Measurements from ENCODE around the gene MRPL20. TPM values are rescaled to one million over a fixed set of nuclear protein-coding genes. Genes with fewer than 3 reads are reported as not detected.

MRPL20 gene
- total RNA-seq, 1 experiment from 2014 or later = 60.9 TPM

DNA sequence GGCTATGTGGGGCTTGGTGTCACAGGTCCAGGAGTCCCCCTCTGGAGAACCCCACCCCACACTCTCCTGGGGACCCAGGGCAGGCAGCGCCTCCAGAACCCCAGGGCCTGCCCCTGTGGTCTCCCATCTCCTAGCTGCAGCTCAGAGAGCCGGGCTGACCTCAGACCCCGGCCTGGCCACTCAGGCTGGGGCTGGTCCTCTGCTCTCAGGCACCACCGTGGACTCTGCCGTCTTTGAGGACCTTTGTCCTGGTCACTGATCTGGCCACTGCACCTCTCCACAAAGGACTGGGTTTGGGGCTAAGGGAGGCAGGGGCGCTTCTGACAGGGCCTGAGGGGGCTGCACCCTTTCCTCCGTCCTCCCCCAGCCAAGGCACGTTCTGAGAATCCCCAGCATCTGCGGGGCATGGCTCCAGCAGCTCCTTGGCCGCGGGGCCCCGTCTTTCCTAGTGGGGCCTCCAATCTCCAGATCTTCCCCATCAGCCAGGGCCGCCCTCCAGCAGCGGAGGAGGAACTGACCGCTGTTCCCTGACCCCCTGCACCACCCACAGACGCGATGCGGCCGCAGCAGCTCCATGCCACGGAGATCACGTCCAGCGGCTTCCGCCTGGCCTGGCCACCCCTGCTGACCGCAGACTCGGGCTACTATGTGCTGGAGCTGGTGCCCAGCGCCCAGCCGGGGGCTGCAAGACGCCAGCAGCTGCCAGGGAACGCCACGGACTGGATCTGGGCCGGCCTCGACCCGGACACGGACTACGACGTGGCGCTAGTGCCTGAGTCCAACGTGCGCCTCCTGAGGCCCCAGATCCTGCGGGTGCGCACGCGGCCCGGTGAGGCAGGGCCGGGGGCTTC, 31.7 kb upstream of the MRPL20 start:
- no peak for DNase-seq (ENCODE audit: low spot score)
- in situ Hi-C loops (cut with HindIII; ENCODE audit: low sequenced_read_pairs) = loop anchor here (10.0 kb wide), 1 partner anchor 64 kb away; the partner anchor contains the start of gene AURKAIP1

DNA sequence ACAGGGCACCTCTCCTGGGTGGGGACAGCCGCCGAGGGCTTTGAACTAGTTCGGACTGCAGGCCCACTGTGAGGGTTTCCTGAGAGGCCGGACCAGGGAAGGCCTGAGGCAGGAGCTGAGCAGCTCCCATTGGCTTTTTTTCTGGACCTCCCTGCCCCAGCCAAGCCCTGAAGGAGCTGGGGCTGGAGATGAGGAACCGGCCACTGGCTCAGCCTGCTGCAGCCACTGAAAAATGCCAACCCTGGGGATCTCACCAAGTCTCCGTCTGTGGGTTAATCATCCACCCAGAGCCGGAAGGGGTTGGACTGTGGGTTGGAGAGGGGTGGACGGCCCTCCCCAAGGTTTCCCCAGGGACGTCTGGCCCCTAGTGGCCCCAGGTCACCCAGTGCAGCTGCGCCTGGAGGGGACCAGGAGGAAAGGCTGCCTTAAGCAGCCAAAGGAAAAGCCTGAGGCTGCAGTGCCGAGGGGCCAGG, 30.8 kb upstream of the MRPL20 start:
- in situ Hi-C loops (cut with HindIII; ENCODE audit: low sequenced_read_pairs) = loop anchor here (10.0 kb wide), 1 partner anchor 63 kb away; the partner anchor contains the start of gene AURKAIP1
- no peak for DNase-seq (ENCODE audit: low spot score)

DNA sequence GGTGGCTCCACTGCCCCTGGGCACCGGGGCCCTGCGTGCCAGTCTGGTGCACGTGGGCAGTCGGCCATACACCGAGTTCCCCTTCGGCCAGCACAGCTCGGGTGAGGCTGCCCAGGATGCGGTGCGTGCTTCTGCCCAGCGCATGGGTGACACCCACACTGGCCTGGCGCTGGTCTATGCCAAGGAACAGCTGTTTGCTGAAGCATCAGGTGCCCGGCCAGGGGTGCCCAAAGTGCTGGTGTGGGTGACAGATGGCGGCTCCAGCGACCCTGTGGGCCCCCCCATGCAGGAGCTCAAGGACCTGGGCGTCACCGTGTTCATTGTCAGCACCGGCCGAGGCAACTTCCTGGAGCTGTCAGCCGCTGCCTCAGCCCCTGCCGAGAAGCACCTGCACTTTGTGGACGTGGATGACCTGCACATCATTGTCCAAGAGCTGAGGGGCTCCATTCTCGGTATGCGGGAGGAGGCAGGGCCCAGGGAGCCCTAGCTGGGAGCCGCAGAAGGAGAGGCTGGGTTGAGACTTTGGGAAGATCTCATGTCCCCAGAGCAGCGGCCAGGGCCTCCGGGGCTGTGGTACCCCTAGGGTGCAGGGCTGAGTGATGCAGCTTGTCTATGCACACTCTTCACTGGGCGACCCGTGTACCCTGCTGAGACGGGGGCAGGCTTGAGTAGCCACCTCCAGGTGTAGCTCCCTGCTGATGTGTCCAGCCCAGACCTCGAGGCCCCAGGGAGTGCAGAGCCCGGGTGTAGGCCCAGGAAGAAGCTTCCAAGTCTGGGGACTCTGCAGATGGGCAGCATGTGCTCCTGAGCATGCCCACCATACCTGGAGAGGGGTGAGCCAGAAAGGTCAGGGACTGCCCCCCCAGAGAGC, 30.2 kb upstream of the MRPL20 start:
- in situ Hi-C loops (cut with HindIII; ENCODE audit: low sequenced_read_pairs) = loop anchor here (10.0 kb wide), 1 partner anchor 62 kb away; the partner anchor contains the start of gene AURKAIP1
- DNase-seq (ENCODE audit: low spot score) = no peak

DNA sequence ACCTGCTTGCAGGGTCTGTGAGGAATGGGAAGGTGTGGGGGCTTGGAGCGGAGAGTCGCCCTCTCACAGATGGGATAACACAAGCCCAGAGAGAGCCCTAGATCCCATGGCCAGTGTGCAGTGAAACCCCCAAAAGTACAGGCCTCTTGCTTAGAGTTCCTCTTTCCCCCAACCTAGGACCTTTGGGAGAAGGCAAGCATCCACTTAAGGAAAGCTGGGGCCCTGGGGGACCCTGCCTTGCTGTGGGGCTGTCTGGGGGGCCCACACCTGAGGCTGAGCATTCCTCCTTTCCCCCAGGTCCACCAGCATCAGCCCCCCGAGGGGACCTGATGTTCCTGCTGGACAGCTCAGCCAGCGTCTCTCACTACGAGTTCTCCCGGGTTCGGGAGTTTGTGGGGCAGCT, 29.5 kb upstream of the MRPL20 start:
- DNase-seq (ENCODE audit: low spot score) = no peak
- in situ Hi-C loops (cut with HindIII; ENCODE audit: low sequenced_read_pairs) = loop anchor here (10.0 kb wide), 1 partner anchor 62 kb away; the partner anchor contains the start of gene AURKAIP1

DNA sequence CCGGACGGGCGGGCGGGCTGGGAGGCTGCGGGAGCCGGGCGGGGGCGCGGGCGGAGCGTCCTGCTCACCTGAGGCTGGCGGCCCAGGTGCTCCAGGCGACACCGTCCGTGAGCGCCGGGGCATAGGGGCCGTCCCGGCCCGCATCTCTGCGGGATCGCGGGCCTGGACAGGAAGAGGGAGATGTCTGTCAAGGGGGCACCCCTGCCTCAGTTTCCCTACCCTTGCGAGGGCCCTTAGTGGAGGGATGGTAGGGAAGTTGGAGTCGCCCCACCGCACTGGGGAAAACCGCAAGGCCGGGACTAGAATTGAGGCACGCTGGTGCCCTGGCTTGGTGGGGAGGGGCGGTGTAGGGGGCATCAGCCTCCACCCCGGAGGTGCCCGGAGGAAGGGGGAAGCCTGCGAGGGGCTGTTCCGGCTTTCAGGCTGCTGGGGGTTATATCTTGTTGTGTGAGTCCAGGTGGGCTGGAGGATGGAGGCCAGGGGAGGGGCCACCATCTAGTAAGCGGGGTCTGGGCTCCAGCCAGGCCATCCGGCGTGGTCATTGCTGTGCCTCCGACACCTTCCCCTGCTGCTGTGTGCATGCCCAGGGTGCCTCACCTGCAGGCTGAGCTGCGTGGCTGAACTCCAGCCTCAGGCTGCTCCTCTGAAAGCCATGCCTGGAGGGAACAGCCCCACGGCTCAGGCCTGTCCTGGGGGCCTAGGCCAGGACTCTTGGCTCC, 29.0 kb upstream of the MRPL20 start:
- no peak for DNase-seq (ENCODE audit: low spot score)
- in situ Hi-C loops (cut with HindIII; ENCODE audit: low sequenced_read_pairs) = loop anchor here (10.0 kb wide), 1 partner anchor 61 kb away; the partner anchor contains the start of gene AURKAIP1

DNA sequence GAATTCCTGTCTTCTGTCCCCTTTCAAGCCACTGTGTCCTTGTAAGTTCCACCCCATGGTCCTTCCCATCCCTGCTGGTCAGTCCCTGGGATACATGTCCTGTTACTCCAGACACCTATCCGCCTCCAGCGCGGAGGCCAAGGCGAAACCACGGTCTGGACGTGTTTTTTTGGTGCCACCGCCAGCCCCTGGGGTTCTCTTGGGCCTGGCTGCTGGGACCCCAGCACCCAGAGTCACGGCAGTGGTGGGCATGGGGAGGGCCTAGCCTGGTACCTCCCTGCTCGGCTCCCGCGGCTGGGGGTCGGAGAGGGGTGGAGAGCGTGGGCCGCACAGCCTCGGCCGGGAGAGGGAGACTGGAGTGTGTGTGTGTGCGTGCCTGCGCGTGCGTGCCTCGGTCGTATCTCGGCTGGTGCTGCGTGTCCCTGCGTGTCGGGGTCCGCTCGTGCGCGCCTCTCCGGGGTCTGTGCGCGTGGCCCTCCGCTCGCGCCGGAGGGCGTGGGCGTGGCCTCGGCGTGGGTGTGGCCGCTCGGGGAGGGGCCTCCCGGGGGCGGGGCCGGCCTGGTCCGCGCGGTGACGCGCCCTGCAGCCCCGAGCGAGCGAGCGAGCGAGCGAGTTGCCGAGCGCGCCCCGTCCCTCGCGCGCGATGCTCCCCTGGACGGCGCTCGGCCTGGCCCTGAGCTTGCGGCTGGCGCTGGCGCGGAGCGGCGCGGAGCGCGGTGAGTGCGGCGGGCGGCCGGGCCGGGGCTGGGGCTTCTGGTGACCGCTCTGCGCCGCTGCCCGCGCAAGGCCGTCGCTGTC, 28.2 kb upstream of the MRPL20 start, which contains the start of gene VWA1:
Gene VWA1, plus strand, starts transcription at position 585 of the 798 bp plus-strand sequence. Its CDS starts 59 bp downstream, at position 644.
- in situ Hi-C loops (cut with HindIII; ENCODE audit: low sequenced_read_pairs) = loop anchor here (10.0 kb wide), 1 partner anchor 61 kb away; the partner anchor contains the start of gene AURKAIP1
- DNase-seq (ENCODE audit: low spot score) = no peak

DNA sequence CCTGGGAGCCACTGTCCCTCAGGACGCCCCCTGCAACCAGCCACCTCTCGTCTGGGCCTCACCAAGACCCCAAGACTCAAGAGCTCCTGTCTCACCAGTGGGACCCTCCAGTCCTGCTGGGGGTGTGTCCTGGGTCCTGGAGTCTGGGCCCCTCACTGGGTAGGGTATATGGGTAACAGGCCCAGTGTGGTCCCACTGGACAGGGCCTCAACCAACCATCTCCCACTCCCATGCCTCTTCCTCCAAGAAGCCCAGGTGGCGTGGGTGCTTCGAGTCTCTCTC, 27.7 kb upstream of the MRPL20 start:
- in situ Hi-C loops (cut with HindIII; ENCODE audit: low sequenced_read_pairs) = loop anchor here (10.0 kb wide), 1 partner anchor 60 kb away; the partner anchor contains the start of gene AURKAIP1
- no peak for DNase-seq (ENCODE audit: low spot score)

DNA sequence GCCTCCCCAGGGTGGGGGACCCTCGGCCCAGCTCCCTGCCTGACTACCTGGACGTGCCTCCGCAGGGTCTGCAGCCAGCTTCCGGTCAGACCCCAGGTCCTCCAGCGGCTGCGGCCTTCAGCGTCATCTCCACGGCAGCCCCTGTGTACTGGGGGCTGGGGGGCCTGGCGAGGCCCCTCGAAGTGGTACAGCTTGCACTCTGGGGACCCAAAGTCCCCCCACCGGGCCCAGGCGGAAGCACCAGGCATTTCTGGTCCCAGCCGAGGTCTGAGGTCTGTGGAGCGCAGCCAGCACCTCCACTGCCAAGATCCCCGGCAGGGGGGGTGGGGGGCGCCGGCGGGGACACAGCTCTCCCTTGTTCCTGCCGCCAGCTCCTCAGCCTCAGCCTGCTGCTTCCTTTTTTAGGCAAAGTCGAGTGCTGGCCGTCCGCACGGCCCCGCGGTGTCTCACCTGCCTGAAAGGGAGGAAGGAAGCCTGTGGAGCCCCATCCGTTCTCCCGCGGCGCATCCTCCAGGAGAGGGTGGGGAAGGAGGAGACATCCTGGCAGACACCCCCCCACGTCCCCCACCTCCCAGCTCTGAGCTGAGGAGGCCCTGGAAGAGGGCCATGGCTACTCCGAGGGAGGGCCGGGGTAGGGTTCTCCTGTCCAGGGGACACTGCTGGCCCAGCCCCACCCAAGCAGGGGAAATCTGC, 27.2 kb upstream of the MRPL20 start:
- no peak for DNase-seq (ENCODE audit: low spot score)
- in situ Hi-C loops (cut with HindIII; ENCODE audit: low sequenced_read_pairs) = loop anchor here (10.0 kb wide), 1 partner anchor 59 kb away; the partner anchor contains the start of gene AURKAIP1

DNA sequence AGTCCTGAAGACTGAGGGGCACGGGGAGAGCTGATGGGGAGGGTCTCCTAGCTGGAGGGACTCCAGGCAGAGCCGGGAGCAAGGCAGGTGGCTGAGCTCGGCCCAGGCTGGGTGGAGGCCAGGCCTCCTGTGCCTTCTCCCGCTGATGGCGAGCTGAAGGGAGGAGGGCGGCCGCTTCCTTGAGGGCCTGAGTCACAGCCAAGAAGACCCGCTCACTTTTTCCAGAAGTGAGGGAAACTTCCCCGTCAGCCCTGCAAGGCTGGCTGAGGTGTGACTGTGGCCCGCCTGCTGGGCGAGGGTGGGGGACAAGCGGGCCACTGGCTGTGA, 26.7 kb upstream of the MRPL20 start:
- in situ Hi-C loops (cut with HindIII; ENCODE audit: low sequenced_read_pairs) = loop anchor here (10.0 kb wide), 1 partner anchor 59 kb away; the partner anchor contains the start of gene AURKAIP1
- no peak for DNase-seq (ENCODE audit: low spot score)

DNA sequence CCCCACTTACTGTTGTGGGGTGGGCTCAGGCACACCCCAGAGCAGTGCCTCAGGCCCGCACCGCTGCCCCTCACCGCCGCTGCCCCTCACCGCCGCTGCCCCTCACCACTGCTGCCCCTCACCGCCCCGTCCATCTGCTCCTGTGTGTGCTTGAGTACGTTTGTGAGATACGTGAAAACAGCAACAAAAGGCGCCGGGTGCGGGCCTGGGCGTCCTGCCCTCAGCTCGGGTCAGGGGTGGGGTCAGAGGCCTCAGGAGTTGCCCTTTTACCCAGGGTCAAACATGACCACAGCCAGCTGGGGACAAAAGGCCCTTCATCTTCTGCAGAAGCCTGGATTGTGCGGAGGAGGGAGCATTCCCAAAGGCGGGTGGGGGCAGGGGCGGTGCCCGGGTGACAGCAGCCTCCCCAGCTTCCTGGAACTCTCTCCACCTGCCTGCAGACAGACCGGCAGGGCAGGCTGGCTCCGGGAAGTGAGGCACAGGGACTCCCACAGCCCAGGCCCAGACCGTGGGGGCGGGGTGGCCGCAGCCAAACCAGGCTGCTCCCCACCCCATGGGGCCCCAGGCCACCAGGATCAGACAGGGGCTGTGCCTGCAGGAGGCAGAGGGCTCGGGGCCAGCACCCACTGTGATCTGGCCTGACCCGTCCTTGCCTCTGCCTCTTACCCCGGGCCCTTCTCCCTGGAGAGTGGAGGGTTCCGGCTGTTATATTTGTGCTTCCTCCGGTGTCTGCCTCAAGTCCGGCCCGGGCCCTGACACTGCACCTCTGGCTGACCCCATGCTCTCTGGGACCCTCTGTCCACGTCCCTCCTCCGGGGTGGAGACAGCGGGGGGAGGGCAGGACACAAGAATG, 26.1 kb upstream of the MRPL20 start:
- DNase-seq (ENCODE audit: low spot score) = no peak
- in situ Hi-C loops (cut with HindIII; ENCODE audit: low sequenced_read_pairs) = loop anchor here (10.0 kb wide), 1 partner anchor 58 kb away; the partner anchor contains the start of gene AURKAIP1

DNA sequence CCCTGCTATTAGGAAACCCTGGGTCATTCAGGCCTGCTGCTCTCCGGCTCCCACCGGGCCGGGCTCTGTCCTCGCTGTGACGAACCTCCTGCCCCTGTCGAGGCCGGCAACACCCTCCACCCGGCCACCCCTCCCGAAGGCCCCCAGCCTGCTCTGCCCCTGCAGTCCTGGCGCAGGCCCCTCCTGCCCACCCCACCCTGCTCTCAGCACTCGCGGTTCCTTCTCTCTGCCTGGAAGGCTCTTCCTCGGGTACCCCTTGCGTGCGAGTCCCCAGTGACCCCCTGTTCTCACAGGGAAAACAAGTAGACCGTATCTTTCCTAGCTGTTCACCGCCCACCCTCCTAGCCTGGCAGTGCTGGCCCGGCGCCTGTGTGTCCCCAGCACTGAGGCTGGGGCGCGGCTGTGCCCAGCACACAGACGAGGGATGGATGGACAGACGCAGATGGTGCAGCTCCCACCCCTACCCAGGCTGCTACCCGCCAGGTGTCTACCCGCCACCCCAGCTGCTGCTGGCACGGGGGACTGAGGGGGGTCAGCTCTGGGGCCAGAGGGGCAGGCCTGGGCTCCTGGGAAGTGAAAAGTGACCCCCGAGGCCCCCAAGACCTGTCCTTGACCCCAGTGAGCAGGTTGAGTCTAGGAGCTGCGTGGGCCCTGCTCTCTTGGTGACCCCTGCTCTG, 25.3 kb upstream of the MRPL20 start:
- no peak for DNase-seq (ENCODE audit: low spot score)
- in situ Hi-C loops (cut with HindIII; ENCODE audit: low sequenced_read_pairs) = loop anchor here (10.0 kb wide), 1 partner anchor 58 kb away; the partner anchor contains the start of gene AURKAIP1

DNA sequence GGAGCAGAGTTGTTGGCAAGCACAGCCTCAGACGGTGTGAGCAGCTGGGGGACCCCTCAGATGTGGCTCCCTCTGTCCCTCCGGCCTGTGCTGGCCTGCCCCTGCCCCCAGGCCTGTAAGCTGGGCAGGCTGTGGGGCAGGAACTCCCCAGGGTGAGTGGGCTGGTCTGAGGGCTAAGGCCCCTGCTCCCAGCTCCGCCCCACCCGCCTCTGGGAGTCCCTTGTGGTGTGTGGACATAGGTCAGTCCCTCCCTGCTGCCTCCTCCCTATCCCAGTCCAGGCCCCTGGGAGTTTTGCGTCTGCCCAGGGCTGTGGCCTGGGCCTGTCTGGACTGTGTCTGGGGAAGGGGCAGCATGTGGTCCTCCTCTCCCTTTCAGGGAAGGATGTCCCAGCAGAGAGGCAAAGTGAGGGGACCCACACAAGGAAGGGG, 24.8 kb upstream of the MRPL20 start:
- DNase-seq (ENCODE audit: low spot score) = no peak

DNA sequence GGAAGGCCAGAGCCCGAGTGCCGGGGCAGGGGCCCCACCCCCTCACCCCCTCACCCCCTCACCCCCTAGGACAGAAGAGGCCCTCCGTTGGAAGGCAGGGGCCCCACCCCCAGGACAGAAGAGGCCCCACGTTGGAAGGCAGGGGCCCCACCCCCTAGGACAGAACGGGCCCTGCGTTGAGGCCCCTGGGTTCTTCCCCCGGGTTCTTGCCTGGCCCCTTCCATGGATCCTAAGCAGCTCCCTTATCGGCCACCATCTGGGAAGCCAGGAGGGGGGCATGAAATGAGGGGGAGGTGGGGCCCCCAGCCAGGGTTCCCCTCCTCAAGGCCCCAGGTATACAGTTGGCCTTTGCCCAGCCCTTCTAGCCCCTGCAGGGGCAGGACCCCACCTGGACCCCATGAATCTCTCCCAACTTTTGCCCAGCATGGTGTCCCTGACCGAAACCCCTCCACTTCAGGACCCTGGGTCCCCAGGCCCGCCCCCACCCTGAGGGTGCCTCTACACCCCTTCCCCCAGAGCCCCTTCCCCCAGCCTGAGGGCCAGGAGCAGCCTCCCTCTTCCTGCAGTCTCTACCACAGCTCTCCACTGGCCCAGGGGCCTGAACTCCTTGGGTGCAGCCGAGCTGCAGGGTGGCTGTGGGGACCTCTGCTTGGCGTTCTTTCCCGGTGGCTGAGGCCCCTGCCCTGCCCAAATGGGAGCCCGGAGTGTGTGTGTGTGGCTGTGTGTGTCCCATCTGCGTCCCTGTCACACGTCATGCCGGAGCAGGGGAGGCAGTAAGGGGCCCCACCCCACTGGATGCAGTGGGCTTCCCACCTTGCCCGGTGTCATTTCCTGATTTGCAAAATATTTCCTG, 24.1 kb upstream of the MRPL20 start:
- in situ Hi-C loops (cut with HindIII; ENCODE audit: low sequenced_read_pairs) = loop anchor here (10.0 kb wide), 1 partner anchor 56 kb away; the partner anchor contains the start of gene AURKAIP1
- DNase-seq (ENCODE audit: low spot score) = no peak

More for the DNA sequence above, 24.8 kb upstream of the MRPL20 start:
- in situ Hi-C loops (cut with HindIII; ENCODE audit: low sequenced_read_pairs) = loop anchor here (10.0 kb wide), 1 partner anchor 57 kb away; the partner anchor contains the start of gene AURKAIP1

DNA sequence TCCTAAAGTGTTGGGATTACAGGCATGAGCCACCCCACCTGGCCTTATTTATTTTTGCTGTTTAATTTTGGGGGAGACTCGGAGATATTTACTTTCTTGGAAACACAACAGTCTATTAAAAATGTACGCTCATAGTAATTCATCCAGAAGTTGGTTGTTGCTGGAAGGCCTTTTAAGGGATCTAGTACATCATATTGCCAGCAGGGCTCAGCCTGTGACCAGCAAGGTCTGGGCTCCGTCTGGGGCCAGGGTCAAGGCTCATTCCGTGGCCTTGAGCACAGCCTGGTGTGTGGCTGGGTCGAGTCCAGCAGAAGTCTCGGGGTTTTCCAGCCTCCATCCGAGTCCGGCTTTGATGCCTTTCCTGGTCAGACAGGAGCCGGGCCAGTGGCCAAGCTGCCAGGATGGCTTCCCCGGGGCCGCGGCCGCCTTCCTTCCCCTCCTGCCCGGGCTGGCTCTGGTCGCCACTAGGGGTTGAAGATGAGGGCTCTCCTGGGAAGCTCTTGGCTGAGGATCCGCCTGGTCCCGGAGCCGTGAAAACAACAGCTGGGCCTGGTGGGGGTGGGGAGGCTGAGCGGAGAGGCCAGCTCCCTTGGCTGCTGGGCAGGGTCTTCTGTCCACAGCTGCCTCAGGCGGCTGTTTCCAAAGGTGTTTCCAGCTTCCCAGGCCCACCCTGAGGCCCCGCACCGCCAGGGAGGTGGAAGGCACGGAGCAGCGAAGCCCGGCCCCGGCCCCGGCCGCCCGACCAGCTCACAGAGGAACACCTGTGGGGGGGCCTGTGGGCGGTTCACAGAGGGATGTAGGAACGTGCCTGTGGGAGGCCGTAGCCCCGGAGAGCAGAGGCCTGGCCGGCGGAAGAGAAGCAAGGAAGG, 23.3 kb upstream of the MRPL20 start:
- in situ Hi-C loops (cut with HindIII; ENCODE audit: low sequenced_read_pairs) = loop anchor here (10.0 kb wide), 1 partner anchor 56 kb away; the partner anchor contains the start of gene AURKAIP1
- peak; percentile 36 for DNase-seq (ENCODE audit: low spot score)
